Superior temporal gyrus (tissue), 1 donor: Measurements from ENCODE around the gene TMEM117.
"Not testable (repeated sequence)": the region's sequence is repeated elsewhere in the genome, so short reads cannot be mapped to it uniquely, and the experiment has no call there.

ENCODE experiments used
- DNase-seq: peaks from one replicate; pipeline ENCODE4 v3.0.0-alpha.2; 2016; ENCODE audit errors: extremely low spot score

TMEM117 gene

DNA sequence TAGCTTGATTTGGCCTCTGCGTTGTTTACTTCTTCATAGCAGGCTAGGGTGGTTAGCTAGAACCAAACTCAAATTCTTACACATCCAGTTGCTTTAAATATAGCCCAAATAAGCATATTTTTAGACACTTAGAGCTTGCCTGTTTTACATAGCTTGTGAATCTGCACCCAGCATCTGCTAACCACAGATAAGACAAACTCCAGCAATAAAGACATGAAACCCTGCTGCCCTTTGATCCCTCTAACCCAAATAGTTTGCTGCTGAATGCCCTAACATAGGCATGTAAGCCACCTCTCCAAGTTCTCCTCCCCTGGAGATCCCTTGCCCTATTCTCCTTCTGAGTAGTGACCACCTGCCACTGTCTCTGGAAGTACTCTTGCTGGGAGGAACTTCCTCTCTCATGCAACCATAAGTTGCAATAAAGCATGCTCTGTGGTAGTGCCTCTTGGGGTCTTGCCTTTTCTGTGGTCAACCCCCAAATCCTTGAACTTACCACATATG is 185.6 kb downstream of the TMEM117 start:
- DNase-seq = peak; percentile 42

DNA sequence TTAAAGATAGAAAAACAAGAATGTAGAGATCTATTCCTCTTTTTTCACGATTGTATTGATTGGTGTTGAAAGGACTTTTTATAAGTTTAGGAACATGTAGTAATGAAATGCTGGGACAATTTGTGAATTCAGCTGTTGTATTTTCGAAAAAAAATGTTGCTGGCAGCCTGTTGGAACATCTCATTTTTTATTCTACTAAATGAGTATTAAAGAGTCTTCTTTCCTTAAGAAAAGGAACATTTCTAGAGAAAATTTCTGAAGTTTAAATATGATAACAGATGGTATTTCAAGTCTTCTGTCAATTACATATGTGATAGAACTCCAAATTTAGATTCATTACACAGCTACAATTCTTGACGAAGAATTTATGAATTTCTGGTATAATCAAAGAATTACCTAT is 189.6 kb downstream of the TMEM117 start:
- DNase-seq = peak; percentile 52

DNA sequence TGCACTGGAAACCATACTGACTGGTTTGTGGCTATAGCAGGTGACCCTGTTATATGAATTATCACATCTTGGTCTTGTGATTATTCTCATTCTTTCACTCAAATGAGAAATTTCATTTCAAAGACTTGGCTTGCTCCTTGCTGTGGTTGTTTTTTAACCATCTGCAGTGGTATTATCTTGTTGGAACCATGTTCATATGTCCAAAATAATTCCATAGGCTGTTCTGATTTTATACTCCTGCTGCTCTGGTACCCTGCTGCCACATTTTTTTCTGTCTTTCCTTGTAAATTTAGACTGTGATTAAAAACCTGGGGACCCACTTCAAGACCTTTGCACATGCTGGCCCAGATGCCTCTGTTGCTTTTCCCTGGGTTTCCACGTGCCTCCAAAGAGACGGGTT is 190.2 kb downstream of the TMEM117 start:
- peak; percentile 40 for DNase-seq

DNA sequence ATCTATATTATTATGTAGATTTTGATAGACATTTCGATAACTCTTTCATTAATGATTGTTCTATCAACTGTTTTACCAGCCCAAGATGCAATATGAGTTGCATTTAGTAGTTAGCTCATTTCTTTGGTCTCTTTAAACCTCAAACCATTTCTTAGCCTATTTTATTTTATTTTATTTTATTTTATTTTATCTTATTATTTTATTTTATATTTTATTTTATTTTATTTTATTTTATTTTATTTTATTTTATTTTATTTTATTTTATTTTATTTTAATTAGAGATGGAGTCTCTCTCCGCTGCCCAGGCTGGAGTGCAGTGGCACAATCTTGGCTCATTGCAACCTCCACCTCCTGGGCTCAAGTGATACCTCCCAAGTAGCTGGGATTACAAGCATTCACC is 191.0 kb downstream of the TMEM117 start:
- DNase-seq = not testable (repeated sequence)

DNA sequence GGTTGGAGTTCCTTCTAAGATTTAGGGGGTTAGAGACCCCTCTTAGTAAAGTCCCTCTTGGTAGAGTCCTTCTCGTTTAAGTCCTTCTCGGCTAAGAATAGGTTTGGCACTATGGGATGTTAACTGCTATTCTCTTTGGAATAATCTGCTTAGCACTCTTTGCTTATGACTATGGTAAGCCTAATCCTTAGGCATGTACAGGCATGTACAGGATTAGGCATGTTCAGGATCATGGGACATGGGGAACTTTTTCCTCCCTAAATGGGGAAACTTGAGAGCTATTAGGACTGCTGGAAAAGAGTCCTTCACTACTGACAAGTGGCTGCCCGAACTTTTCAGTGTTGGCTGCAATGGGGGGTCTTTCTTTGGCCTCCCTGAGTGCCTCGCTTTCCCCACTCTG is 193.3 kb downstream of the TMEM117 start:
- no peak for DNase-seq

DNA sequence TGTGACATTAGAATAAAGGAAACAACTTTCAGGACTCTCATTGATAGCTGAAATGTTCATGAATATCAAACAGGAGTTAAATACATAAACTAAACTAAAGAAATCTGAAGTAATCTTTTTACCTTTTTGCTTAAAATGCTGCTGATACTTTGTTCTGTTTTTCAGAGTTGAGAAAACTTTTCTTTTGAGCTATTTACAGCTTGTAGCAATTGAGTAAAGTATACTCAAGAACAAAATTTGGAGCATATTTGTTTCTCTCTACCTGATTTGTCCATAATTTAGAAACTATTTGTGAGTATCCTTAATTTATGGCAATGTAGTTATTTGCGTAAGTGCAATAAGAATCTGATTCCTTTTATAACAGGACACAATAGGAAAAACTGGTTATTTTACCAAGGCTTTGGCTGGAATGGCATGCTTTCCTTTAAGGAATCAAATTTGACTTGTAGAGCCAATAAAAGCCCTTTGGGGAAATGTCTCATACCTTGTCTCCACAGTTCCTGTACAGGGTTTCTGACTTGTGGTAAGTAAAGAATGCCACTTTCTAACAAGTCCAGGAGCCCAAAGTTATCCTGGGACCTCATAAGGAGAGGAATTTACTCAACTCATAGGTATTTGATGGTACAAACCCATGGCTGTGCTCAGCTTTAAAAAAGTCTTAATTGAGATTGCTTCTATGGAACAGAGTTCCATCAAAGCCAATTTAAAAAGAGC is 195.7 kb downstream of the TMEM117 start:
- DNase-seq = no peak

DNA sequence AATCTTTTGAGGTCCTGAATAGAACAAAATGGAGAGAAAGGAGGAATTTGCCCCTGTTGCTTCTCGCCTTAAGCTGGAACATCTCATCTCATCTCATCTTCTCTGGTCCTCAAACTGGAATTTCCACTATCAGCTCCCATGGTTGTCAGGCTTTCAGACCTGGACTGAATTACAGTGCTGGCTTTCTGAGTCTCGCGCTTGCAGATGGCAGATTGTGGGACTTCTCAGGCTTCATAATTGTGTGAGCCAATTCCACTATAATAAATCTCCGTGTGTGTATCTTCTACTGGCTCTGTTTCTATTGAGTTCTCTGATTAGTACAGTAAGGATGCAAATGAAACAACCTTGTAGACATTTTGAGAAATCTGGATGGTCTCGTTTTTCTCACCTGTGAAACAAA is 199.0 kb downstream of the TMEM117 start:
- DNase-seq = no peak

DNA sequence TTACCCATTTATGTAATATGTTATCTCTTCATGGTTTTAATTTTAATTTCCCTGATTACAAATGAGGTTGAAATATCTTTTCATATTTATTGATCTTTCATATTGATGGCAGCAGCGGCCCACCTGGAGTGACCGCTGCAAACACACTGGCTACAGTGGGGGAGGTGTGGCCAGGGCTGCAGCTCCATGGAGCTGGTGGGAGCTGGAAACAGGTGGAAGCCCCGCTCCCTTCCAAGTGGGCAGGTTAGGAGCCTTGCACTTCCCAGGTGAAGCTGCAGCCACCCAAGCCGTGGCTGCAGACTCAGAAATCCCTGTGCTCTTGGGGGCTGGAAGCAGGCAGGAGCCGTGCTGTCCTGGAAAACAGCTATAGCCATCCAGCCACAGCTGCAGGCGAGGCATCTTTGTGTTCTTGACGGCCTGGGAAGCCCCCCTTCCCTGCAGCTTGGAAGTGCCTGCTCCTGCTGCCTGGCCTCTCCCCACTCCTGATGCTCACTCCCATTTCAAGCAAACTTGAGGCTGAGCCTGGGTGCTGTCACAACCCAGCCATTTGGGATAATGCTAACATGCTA is 201.1 kb downstream of the TMEM117 start:
- no peak for DNase-seq

DNA sequence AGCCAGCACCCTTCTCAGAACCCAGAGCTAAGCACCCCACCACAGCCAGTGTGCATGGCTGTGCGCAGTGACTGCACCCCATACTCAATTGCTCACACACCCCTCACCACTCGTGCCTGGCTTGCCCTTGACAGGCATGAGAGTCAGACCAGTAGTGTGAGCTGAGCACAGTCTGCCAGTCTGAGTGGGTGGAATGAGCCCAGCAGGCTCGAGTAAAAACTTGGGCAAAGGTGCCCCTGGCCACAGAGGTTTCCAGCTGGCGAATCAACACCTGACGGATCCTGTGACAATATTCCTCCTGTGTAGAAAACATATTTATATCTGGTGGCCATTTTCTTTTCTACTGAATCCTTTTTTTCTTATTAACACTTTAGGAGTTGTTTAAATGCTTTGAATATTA is 202.5 kb downstream of the TMEM117 start:
- no peak for DNase-seq

DNA sequence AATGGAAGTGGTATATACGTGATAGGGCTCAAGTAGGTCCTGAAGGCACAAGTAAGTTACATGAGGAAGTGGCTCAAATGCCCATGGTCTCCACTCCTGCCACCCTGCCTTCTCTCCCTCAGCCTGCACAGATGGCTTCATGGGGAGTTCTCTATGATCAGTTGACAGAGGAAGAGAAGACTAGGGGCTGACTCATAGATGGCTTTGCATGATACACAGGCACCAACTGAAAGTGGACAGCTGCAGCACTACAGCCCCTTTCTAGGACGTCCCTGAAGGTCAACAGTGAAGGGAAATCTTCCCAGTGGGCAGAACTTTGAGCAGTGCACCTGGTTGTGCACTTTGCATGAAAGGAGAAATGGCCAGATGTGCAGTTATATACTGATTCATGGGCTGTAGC is 208.6 kb downstream of the TMEM117 start:
- DNase-seq = not testable (repeated sequence)

DNA sequence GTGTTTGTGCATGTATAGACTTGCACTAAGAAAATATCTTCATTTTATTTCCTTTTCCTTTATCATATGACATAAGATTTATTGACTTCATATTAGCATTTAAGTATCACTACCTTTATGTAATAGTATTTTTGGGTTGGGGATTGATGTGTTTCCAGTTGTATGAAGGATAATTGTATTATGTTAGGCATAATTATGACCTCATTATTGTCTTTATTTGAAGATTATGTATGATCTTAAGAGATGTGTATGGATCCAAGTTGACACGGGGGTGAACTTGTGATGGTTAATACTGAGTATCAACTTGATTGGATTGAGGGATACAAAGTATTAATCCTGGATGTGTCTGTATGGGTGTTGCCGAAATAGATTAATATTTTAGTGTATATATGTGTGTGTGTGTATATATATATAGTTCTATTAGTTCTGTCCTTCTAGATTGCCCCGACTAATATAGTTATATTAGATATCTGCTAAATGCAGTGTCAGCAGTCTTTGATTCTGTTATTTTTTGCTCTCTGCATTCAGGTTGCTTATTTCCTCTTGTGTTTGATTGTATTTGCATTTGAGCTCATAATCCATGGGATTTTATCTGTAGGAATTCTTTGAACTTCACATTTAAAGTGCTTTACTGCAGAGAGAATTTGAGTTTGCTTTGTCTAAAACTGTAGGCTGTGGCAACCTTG is 211.0 kb downstream of the TMEM117 start:
- no peak for DNase-seq

DNA sequence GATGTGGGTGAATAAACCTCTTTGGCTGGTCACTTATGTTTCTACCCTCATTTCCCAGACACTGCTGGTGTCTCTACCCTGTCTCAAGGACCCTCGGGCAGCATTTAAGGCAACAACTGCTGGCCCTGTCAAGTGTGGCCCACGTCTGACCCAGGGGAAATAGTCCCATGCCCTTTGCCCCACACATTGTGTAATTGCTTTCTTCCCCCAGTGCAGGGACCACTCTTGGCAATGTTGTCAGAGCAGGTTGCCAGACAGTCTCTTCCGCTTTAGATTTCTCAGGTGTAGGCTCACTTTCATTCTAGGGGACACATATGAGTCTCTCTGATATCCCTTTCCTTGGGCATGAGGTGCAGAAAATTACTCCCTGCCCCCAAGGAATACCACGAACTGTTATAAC is 216.7 kb downstream of the TMEM117 start:
- no peak for DNase-seq

DNA sequence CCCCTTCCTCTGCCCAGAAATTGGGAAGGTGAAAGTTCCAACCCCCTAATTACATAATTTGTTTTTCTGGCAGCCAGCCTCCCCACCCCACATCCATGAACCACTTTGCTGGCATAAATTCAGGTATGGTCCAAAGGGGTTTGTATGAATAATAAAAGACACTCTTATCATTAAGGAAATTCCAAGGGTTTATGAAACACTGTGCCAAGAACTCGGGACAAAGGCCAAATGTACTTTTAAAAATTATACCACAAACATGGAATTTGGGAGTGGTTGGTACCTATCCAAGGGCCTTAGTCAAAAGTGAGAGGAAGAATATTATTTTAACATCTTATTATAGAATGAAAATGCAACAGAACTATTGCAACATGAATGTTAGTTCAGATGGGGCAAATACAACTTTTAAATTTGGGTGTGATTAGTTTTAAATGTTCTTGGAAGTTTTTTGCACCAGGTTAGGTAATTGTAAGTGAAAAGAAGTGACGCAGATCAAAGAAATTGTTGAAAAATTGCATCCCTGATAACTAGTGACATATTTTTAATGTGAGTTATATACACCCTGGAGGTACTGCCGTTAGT is 217.8 kb downstream of the TMEM117 start:
- no peak for DNase-seq

DNA sequence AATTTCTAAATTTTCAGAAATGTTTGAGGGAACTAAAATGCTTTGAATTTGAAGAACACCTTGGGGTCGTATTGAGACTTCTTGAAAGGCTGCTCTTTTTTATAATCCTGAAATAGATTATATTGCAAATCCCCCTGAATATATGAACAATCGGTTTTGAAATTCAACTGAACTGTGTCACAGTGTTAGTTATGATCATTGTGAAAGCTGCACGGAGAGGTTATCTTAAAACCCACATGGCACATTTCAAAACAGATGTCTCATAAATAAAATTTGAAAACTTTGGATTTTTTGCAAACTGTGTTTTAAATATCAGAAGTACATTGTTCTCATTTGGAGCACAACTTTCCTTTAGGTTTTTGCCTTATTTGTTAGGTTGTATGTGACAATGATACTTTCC is 218.4 kb downstream of the TMEM117 start:
- DNase-seq = no peak

DNA sequence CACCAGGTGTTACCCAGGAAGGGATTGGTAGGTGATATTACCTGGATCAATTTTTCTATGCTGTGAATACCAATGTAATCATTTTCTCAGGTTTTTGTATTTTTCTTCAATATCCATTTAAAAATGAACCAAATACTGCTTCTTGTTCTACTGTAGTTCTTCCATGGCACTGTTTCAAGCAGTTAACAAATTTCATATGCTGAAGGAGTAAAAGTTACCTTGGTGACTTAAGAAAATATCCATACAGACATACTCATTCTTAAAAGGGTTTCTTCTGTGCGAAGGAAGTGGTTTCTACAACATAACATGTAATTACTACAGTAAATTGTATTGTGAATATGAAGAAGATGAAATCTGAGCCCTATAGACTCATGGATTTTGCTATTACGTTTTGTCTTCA is 222.5 kb downstream of the TMEM117 start:
- no peak for DNase-seq

DNA sequence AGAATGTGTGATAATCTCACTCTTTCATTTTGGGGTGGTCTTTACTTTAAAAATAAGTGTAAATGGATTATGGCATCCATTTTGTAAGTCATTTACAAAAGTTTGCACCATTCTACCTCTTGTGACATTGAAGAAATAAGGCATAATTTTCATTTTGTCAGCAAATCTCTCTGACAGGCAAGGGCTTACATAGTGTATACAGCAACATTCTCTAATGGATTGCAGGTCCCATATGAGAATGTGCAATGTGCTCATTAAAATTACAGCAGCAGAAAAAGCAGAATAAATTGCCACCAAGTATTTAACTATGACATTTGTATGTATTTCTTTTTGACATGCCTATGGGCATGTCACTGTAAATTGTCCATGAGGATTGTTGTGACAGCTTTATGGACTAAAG is 223.6 kb downstream of the TMEM117 start:
- DNase-seq = no peak

DNA sequence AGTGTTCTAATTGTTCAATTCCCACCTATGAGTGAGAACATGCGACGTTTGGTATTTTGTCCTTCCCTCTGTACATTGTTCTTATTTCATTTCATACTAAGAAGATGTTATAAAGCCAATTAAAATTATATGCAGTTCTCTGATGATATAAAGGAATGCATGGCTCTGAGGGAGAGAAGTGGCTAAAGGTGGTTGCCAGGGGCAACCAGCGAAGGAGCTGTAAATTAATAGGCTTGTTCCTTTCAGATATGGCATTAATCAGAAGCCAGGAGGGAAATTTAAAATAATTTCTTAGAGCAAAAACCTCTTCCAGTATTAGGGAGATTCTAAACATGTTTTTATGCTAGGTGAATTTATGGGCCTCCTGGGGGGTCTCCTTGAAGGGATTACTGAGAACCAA is 227.8 kb downstream of the TMEM117 start:
- no peak for DNase-seq

DNA sequence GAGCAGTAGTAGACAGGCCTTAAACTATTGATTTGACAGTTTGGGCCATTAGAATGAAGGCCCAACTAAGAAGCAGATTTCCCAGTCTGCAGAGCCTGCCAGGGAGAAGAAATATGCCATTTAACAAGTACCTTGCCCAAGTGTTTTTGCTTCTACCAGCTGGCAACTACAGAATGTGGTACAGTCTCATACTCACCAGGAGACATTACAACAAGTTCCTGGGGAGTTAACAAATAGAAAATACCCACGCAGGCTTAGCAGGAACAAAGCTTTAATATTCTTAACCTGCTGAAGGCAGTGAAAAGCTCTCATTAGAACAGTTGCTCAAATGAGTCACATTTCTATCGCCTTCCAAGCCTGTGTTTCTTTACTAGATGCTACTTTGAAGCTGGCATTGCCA is 241.0 kb downstream of the TMEM117 start:
- DNase-seq = peak; percentile 61

DNA sequence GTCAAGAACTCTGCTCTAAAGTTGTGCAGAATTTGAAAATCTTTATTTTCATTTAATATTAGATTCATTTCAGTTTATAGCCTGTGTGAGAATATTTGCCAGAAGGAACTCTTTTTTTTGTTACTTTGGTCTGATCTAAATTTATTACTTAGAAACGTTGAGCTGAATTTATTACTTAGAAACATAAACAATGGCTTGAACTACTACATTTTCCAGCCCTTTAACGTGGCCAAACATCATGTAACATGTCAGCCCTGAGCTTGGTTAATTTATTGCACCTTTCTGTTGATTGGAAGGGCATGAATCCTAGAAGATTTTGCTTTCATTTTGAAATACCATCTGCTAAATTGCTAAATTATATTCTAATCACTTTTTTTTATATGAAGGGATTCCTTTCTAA is 241.4 kb downstream of the TMEM117 start:
- no peak for DNase-seq

DNA sequence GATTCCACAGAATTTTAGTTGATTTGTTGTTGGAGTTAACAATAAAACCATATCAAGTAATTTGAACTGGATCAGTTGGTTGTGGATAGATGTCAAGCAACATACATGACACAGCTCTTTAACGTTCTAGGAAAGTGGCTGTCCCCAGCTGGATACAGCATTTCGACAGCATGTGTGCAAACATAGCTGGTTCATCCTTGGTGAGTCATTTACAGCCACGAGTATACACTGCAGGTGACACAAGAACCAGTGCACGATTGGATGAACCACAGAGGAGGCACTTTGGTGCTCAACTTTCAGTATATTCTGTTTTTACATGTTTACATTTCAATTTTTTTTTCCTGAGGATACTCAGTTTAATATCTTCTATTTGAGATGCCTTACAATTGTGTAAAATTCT is 242.4 kb downstream of the TMEM117 start:
- no peak for DNase-seq

DNA sequence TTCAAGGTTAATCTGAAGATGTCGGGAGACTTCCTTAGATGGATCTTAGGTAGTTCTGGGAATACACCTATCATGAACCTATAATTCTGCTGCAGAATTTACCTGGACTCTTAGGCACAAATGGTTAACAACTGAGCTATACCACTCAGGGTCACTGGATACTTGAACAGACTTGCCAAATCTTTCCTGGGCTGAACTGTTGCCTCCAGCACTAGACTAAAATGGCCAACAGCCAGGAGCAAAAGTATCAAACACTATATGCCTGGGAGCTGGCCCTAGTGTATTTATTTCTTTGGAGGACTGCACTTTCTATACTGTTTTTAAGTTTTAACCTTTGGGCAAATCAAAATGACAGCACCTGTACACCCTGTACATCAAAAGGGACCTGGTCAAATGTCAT is 252.8 kb downstream of the TMEM117 start:
- no peak for DNase-seq

DNA sequence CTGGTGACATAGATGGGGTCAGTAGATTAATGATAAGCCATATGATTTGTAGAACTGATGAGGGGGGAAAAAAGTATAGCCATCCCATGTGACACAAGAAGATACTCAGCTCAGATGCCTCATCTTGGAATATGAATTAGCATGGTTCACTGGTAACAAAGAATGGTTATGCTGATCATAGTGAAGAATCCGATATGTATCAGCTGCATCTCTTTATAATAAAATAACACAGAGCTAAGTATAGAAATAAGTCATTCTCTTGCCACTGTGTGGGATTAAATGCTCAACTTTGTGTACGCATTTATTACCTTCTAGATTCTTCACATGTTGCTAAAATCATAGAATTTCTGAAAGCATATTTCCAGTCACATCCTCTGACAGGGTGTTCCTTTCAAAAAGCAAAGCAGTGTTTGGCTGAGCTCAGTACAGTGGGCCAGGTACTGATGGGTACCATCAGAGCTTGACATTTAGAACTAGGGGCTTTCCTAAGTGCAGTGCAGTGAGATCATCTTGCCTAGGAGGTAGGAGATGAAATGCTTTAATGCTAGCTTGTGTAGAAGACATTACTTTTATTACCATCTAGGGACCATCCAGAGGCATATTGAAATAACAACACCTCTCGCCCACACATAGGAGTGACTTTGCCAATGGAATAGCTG is 256.2 kb downstream of the TMEM117 start:
- no peak for DNase-seq
